GM12891 (cell line): ENCODE measurements around the gene IGFBP7.

Experiments
- DNase-seq: peaks from one replicate; pipeline ENCODE4 v3.0.0; 2011; ENCODE audit warnings: low spot score; ENCODE audit not compliant: insufficient read length
- FAIRE-seq: peaks from 2 replicates; lab custom pipeline; 2011; peaks lifted over from hg19 to GRCh38; lab: Jason Lieb, UNC
- PAX5 ChIP-seq: IDR thresholded peaks from 2 replicates; pipeline ENCODE4 v1.6.1; 2011; ENCODE audit warnings: low read length, moderate library complexity, mild to moderate bottlenecking; ENCODE audit not compliant: insufficient read depth, severe bottlenecking
- POLR2A ChIP-seq: IDR thresholded peaks from 2 replicates; pipeline ENCODE4 v1.6.1; 2011; ENCODE audit warnings: low read depth, low read length, control low read depth
- POLR2AphosphoS5 ChIP-seq: IDR thresholded peaks from 2 replicates; pipeline ENCODE4 v1.6.1; 2011; ENCODE audit warnings: low read depth, low read length, control low read depth
- POU2F2 ChIP-seq: IDR thresholded peaks from 2 replicates; pipeline ENCODE4 v1.6.1; 2011; ENCODE audit warnings: low read depth, mild to moderate bottlenecking, control low read depth, low read length, moderate library complexity
- SPI1 ChIP-seq: IDR thresholded peaks from 2 replicates; pipeline ENCODE4 v1.6.1; 2011; ENCODE audit warnings: low read depth, low read length, control low read depth
- TAF1 ChIP-seq: IDR thresholded peaks from 2 replicates; pipeline ENCODE4 v1.6.1; 2011; ENCODE audit warnings: low read depth, low read length, control low read depth

IGFBP7 gene

DNA sequence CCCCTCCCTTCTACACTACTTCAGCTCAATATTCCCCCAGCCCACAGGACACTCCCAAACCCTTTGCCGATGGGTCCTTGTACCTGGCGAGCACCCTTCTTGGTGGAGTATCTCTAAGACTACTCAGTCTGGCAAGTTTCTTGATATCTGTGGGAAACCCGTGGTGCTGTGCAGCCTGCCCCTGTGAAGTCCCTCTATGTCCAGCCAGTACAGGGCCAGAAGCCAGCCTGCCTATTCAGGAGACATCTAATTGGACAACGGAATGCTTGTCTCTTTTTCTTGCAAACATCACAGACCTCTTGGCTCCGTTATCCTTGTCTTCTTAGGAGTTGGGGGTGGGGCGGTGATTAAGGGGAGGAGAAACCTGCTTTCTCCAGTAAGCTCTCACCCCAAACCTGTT lies 3.7 kb upstream of the IGFBP7 start:
- no peak for FAIRE-seq
- no peak for TF ChIP-seq POLR2AphosphoS5
- no peak for TF ChIP-seq SPI1
- no peak for TF ChIP-seq TAF1
- TF ChIP-seq PAX5 = no peak
- TF ChIP-seq POU2F2 = no peak
- no peak for TF ChIP-seq POLR2A
- DNase-seq = no peak

DNA sequence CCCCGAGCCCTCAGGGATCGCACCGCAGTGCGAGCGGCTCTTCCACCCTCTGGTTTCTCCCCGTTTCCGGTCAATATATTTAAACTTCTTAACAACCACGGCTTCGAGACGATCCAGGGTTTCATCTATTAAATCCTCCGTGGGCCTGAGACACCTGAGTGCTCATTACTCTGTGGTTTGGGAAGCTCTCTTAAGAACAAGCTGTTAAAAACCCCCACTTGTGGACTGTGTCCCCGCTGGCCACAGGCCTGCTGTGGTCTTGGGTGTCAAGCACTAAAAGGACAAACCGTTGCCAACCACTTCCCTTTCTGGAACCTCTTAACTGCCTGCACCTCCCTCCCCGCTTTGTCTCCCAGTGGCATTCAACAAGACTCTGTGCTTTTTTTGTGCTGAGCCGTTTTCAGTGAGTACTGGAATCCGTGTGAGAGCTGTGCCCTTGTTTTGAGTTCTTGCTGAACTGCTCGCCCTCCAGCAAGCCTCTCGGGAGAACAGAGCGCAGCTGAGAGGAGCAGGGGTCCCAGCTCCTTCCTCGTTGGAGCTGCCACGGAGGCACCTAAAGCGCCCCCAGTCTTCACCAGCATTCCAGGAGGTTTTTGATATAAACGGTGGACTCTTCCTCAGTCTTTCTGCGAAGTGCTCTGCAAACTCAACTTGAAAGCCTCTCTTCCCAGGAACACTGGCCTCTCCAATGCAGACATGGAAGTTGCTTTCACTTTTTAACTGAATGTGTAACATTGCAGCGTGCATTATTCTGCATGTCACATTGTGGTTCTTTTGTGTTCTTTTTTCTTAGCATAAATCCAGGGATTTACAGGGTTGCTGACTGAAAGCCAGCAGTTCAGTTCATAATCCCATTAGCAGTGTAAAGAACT lies 691 bp upstream of the IGFBP7 start:
- FAIRE-seq (peak; percentile 16), DNase-seq (peak; percentile 19)
- TF ChIP-seq POU2F2 = no peak
- no peak for TF ChIP-seq POLR2A
- peak; percentile 42; the same call in 1 of the 2 replicates for TF ChIP-seq SPI1

DNA sequence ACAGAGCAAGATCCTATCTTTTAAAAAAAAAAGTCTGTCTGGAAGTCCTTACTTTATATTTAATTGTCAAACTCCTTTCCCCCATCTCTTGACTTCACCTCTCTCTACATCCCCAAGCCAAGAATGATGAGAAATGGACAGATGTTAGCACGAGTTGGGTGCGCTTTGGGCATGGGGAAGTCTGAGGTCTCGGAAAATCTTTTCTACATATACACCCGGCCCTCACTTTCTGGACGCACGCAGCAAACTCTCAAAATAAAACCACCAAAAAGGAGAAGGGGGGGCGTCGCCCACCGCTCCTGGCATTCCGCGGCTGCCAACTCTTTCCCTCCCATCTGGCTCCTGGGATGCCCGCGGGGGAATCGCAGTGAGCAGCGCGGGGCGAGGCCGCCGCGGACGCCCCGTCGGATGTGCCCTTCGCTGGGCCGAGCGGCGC lies 756 bp downstream of the IGFBP7 start:
- FAIRE-seq = no peak
- TF ChIP-seq POLR2A = no peak
- TF ChIP-seq POU2F2 = no peak
- no peak for TF ChIP-seq TAF1
- TF ChIP-seq PAX5 = no peak
- no peak for TF ChIP-seq SPI1
- TF ChIP-seq POLR2AphosphoS5 = no peak
- DNase-seq = no peak

DNA sequence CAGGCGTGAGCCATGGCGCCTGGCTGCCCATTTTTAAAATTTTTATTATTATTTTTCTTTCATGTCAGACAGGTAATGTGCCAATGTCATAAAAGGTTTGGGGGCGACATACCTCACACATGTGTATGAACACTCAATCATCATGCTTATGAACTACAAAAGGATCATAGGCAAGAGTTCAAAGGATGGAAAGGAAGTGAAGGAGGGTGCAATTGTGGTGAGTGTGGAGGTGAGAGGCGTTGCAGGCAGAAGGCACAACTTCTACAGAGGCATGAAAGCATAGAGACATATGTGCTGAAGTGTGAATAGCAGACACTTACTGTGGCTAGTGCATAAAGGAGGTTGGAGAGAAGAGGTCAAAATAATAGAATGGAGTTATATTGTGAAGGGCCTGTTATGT lies 4.0 kb downstream of the IGFBP7 start:
- FAIRE-seq (no peak), DNase-seq (no peak)
- no peak for TF ChIP-seq TAF1
- TF ChIP-seq POLR2AphosphoS5 = no peak
- TF ChIP-seq POU2F2 = no peak
- TF ChIP-seq POLR2A = no peak
- TF ChIP-seq SPI1 = no peak
- TF ChIP-seq PAX5 = no peak

DNA sequence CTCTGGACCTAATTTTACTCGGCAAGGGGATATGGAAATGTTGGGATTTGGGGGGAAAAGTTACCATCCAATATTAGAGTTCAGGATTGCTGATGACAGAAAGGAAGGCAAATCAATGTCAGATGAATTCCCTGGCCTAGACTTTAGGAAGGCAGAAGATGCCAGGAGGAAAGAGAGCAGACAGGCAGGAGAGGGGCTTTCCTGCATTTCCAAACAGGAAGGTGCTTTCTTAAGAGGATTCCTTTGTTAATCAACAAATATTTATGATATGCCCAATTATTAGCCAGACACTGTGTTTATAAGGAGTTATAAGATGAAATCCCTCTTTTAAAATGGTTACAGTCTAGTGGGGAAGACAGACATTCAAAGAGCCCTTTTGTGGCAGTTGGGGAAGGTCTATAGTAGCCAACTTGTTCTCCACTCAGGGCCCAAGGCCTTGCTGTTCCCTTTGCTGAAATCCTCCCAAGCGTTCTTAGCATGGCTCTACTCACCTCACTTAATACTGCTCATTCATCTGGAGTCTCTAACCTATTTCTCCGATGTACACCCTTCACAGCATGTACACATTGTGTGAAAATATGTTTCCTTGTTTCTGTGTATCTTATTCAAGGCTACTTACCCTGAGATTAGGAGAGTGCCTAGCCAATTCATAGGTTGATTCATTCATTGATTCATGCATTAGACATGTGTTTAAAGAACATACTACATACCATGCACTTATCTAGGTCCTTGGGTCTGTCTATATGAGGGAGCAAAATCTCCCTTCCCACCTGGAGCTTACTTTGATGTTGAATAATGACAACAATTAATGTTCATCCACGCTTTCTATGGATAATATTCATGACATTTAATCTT lies 5.3 kb downstream of the IGFBP7 start:
- no peak for DNase-seq
- no peak for TF ChIP-seq POLR2AphosphoS5
- TF ChIP-seq TAF1 = no peak
- no peak for TF ChIP-seq POU2F2
- no peak for TF ChIP-seq SPI1
- TF ChIP-seq PAX5 = no peak
- no peak for TF ChIP-seq POLR2A
- FAIRE-seq = no peak

DNA sequence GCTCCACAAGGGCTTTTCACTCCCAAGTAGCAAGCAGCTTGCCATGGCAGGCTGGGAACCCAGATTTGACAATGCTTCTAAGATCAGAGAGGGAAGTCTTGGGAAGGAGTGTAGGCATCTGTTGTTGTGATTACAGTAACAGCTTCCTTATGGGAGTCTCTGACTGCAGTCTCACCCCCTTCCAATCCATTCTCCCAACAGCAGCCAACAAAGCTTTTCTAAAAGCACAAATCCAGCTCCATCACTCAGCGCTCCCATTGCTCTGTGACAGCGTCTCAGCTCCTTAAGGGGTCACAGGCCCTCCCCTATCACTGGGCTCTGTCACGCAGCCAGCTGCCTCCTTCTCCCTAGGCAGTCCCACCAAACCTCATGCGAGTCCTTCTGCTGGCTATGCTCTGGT lies 7.1 kb downstream of the IGFBP7 start:
- TF ChIP-seq POU2F2 (no peak), SPI1 (no peak), PAX5 (no peak), TAF1 (no peak), POLR2AphosphoS5 (no peak), POLR2A (no peak)
- DNase-seq = no peak
- no peak for FAIRE-seq

DNA sequence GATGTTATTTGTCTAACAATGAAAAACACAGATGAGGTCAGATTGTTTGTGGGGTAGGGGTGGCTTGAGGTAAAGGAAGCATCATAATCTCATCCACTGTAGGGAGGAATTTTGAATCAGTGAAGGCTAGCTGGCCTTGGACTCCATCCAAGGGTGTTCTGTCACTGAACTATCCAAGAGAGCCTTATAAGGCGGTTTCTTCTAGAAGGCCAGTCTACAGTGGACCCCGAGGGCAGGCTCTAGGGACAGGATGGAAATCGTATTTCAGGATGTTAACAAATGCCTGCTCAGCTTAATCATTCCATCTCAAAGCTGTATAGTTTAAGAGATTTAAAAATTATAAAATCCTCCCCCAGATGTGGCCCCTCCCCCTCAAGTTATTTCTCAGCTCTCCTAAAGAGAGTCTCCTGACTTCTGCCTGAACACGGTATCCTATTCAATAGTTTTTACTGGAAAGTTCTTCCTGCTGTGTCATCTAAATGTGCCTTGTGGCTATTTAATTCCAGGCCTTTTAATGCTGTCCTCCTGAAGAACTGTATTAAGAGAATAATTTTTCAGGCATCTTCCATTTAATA lies 8.0 kb downstream of the IGFBP7 start:
- TF ChIP-seq POLR2A (no peak), SPI1 (no peak), PAX5 (no peak), POLR2AphosphoS5 (no peak), TAF1 (no peak), POU2F2 (no peak)
- DNase-seq (no peak), FAIRE-seq (no peak)

DNA sequence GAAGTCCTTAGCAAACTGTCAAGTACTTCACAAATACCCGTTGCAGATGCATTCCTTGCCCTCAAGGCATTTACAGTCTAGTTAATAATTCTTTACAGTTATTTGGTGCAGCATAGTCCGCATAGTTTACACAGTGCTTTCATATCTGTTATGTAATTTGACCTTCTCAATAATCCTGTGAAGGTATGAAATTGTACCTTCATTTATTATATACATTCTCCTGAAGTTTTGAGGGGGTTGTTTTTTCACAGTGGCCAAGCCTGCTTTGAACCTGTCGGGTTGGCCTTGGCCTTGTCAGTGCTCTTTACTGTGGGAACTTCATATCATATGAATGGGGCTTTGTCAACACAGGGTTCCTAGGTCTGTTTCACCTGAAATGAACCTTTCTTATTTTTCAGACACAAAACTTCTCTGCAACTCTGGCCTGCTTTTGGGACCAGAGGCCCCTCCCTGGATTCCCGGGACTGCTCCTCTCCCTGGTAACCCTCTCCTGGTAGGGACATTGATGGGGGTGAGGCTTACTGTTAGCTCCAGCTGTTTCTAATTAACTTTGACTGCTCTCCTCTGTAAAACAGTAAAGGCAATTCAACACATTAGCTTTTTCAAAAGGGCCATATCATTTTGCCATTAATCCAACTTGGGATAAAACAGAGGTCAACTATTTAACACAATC lies 9.1 kb downstream of the IGFBP7 start:
- TF ChIP-seq POLR2AphosphoS5 (no peak), SPI1 (no peak), POLR2A (no peak), PAX5 (no peak), POU2F2 (no peak), TAF1 (no peak)
- no peak for DNase-seq
- no peak for FAIRE-seq

DNA sequence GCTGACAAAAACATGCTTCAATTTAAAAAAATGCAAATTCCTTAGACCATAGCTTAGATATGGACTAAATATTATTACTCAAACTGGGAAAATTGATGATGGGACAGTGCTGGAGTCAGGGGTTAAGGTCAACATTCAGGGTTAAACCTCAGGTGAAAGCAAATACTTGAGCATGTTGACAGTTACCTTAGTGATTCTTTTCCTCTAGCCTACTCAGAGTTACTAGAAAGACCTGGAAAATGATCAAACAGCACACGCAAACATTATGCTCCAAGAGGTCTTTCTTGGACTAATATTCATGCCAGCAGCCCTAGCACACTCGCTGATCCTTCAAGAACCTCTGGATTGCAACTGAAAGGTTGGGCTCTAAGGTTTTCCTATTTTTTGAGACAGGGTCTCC lies 10.8 kb downstream of the IGFBP7 start:
- no peak for FAIRE-seq
- DNase-seq = no peak
- TF ChIP-seq TAF1 (no peak), PAX5 (no peak), POLR2AphosphoS5 (no peak), POLR2A (no peak), SPI1 (no peak), POU2F2 (no peak)
